Eye (tissue), 1 donor: Measurements from ENCODE around the gene CCDC194.
"Not testable (repeated sequence)": the region's sequence is repeated elsewhere in the genome, so short reads cannot be mapped to it uniquely, and the experiment has no call there.

Source experiments
- DNase-seq: peaks from one replicate; pipeline ENCODE4 v3.0.0-alpha.2; 2015

Gene CCDC194

DNA sequence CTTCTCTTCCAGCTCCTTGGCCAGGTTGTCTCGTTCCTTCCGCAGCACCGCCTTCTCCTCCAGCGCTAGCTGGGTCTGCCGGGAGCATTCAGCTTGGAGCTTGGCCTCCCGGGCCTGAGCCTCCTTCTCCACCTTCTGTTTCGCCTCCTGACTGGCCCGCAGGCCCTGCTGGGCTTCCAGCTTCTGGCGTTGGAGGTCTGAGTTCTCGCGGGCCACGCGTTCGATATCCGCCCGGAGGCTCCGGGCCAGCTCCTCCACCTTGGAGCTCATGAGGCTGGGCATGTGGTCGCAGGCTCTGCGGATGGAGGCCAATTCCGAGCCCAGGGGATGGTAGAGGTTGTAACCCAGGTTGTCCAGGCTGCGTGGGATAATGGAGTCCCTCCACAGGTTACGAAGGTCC is 28.6 kb downstream of the CCDC194 start:
- no peak for DNase-seq

- DNase-seq, result not testable (repeated sequence)
Measured at GRCh38 chr19:17363852-17364605, 30.0 kb downstream of the CCDC194 start.

DNA sequence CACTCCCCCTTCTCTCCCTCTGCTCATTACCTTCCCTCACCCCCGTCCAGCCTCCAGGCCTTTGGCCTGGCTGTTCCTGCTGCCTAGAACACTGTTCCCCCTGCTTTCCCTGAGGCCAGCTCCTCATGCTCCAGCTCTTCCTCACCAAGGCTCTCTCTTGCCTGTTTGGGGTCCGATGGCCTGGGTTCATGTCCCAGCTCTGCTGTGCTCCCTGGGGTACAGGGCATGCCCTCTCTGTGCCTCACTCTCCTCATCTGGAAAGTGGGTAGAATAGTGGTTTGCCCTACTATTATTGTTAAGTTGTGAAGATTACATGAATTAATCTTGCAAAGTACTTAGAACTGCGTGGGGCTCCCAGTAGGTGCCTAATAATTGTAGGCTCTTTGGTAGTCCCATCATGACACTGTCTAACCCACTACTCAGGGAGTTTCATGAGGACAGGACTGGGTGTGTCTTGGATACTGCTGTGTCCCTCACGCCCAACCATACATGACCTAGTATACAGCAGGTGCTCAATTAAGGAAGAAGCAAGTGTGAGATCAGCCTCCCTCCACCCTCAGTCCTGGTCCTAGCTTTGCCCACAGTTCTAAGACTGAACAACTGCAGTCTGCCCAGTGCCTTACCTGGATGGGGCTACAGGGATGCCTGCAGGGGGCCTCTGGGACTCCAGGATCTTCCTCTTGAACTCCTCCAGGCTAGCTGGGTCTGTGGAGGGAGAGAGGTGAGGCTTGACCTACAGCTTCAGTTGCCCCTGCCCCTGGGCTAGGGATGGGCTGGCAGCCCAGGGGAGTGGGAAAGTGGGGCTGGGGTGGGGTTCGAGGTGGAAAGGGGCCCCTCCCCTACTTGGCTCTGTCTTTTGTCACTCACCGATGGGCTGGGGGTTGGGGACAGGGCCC is 33.8 kb downstream of the CCDC194 start:
- no peak for DNase-seq

- DNase-seq, result no peak
Measured at GRCh38 chr19:17358395-17358794, 35.6 kb downstream of the CCDC194 start.

DNA sequence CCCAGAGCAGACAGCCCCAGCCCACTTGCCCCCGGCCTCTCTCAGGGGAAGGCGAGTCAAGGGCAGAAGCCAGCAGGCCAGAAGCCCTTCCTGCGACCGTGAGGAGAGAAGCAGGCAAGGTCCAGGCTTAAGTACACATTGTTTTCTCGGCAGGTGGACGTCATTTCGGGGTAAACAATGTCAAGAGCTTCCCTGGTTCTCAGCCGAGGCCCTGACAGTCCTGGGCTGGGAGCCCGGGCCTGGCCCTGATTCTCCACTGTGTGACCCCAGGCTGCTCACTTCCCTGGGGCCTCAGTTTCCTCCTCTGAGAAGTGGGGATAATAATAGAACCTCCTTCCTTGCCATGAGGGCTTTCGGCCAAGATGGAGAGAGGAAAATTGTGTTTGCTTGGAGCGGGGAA is 36.3 kb downstream of the CCDC194 start:
- no peak for DNase-seq

GRCh38 chr19:17357078-17357666 is 36.8 kb downstream of the CCDC194 start:
- DNase-seq, result no peak

GRCh38 chr19:17353386-17353785 is 40.6 kb downstream of the CCDC194 start:
- no peak for DNase-seq

DNA sequence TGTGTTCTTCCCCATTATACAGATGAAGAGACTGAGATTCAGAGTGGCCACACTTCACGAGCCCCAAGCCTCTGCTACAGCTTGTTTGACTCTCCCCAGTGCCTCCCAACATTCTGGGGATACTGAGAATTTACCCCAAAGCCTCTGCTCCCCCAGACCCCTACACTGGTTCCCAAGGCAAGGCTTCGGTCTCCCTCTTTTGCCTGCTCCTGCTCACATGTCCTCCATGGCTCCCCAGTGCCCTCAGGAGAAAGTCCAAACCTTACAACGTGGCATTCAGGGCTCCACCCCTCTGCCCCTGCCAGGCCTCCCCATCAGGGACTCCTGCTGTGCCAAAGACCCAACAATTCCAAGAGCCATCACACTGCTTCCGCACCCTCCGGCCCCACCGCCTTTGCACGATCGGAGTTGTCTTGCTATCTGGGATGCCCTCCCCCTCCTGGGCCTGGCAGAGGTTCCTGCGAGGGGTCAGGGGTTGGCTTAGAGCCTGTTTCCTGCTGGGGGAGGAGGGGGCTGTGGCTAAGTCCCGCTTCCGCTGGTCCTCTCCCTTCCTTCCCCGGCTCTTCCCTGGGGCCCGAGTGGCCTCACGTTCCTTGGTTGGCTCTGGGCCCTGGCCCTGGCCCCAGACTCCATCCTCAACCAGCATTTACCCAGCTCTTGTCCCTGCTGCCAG is 41.3 kb downstream of the CCDC194 start:
- DNase-seq, result no peak

DNA sequence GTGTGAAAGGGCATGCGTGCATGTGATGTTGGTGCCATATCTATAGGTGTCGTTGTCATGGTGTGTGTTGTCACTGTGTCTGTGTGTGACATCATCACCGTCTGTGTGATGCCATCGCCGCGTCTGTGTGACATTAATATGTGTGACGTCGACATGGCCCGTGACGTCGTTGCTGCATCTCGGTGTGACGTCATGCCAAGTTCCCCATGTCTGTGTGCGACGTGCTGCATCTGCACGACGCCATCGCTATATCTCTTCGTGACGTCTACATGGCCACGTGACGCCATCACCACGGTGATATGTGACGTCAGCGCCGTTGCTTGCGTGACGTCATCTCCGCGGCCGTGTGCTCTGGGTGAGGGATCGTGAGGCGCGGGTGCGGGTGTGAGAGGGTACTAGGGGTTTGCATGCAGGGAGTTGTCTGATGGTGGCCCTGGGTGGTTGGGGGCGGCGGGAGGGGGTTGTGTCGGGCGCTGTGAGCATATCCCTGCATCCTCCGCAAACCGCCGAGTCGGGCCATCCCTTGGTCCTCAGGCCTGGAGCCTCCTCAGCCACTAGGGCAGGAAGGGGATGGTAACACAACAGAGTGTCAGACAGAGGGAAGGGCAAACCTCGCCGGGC is 42.1 kb downstream of the CCDC194 start:
- no peak for DNase-seq

DNA sequence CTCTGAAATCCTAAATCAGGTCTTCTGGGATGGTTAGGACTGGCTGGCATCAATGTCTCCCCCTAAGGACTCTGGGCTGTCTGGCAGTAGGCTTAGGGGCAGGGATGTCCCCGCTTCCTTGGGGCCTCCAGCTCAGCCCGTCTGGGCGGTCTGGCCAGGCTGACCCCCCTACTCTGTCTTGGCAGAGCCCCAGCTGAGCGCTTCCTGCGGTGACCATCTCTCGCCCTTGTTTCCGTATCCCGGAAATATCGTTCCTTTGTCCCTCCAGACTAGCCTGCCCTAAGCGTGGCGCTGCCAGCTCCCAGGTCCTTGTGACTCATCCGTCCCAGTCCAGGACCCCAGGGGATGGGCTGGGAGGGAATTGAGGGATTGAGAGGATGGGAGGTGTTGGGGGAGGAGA is 45.3 kb downstream of the CCDC194 start:
- DNase-seq, result peak; percentile 57

- DNase-seq, result no peak
Measured at GRCh38 chr19:17347877-17348276, 46.1 kb downstream of the CCDC194 start.

- no peak for DNase-seq
Measured at GRCh38 chr19:17347361-17347760, 46.6 kb downstream of the CCDC194 start.

DNA sequence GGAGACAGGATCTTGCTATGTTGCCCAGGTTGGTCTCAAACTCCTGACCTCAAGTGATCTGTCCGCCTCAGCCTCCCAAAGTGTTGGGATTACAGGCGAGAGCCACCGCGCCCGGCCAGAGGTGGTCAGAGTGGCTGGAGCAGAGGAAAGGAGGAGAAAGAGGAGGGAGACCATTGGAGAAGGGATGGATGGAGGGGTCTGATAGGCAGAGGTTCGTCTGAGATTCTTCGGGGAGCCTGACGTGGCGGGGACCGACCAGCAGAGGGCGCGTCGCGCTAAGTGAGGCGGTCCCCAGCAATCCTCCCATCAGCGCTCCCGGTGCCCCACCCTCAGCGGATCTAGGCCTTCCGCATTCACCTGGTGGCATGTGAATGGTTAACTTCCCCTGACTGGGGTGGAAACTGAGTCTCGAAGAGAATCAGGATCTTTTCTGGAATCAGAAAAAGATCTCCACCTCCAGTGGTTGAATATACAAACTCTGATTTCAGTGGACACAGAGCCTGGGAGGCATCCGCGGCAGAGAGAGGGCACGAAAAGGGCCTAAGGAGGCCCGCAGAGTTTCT is 47.8 kb downstream of the CCDC194 start:
- peak; percentile 87 for DNase-seq

DNA sequence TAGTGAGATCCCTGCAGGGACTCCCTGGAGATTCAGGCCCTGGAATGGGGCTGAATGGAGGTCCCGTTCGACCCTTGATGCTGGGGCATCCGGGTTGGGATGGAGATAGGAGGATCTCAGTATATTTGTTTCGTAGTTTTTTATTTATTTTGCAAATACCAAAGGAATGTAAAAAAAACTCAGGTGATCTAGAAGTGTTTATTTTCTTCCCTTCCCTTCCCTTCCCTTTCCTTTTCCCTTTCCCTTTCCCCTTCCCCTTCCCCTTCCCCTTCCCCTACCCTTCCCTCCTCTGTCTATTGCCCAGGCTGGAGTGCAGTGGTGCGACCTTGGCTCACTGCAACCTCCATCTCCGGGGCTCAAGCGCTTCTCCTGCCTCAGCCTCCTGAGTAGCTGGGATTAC is 52.2 kb downstream of the CCDC194 start:
- DNase-seq, result no peak

- DNase-seq, result no peak
Measured at GRCh38 chr19:17341386-17341785, 52.6 kb downstream of the CCDC194 start.

DNA sequence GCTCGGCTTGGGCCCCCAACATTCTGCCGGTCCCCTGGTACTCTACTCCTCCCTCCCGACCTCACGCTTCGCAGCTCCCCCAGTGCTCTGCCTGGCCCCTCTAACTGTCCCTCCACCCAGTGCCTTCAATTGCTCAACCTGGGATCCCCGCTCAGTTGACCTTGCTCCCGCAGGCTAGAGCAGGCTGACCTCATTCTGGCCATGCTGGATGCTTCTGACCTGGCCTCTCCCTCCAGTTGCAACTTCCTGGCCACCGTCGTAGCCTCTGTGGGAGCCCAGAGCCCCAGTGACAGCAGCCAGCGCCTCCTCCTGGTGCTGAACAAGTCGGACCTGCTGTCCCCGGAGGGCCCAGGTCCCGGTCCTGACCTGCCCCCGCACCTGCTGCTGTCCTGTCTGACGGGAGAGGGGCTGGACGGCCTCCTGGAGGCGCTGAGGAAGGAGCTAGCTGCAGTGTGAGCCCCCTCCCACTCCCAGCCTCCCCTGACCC is 53.1 kb downstream of the CCDC194 start:
- DNase-seq, result no peak
